ENCODE measurements around the gene HAPLN3.

DNA sequence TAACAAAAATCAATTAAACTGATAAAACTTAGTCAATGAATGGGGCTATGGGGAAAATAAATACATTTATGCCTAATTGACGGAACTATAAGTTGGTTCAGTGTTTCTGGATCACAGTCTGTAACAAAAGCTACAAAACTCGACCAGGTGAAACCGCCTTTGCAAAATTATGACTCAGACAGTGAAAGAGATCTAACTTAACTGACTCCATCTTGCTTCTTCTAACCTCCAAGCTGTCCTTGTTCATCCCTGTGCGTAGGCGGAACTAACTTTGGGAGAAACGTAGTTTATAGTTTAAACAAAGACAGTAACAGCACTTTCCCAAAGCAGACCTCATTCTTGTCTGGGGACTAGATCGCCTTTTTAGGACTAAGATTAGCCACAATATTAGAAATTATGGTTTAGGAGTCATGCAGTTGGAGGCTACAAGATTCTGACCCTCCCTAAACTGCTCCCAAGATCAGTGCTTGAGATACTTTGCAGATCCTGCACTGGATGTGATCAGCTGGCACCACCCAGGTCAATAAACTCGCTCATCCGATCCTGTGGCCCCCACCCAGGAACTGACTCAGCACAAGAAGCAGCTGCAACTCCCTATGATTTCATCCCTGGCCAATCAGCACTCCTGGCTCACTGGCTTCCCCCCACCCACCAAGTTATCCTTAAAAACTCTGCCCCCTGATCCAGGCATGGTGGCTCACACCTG lies 25.0 kb upstream of the HAPLN3 start:
- TF ChIP-seq, protein P1, sequence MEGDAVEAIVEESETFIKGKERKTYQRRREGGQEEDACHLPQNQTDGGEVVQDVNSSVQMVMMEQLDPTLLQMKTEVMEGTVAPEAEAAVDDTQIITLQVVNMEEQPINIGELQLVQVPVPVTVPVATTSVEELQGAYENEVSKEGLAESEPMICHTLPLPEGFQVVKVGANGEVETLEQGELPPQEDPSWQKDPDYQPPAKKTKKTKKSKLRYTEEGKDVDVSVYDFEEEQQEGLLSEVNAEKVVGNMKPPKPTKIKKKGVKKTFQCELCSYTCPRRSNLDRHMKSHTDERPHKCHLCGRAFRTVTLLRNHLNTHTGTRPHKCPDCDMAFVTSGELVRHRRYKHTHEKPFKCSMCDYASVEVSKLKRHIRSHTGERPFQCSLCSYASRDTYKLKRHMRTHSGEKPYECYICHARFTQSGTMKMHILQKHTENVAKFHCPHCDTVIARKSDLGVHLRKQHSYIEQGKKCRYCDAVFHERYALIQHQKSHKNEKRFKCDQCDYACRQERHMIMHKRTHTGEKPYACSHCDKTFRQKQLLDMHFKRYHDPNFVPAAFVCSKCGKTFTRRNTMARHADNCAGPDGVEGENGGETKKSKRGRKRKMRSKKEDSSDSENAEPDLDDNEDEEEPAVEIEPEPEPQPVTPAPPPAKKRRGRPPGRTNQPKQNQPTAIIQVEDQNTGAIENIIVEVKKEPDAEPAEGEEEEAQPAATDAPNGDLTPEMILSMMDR (IDR thresholded peaks at IDR 0.05), result no peak
- TF ChIP-seq POLR2A (IDR thresholded peaks at IDR 0.05), result no peak

Measured in ovary (tissue), 3 donors.